EH (cell line): ENCODE results near the gene DDX56.
"Not testable (repeated sequence)": the region's sequence is repeated elsewhere in the genome, so short reads cannot be mapped to it uniquely, and the experiment has no call there.

Experiments
- DNase-seq: peaks from one replicate; pipeline ENCODE4 v3.0.0-alpha.2; 2015; ENCODE audit warnings: low read depth

The DDX56 gene

GRCh38 chr7:44597181-44597580 lies 23.5 kb upstream of the DDX56 start:
- not testable (repeated sequence) for DNase-seq

- peak; percentile 22 for DNase-seq
Observed at GRCh38 chr7:44595934-44596635, 22.4 kb upstream of the DDX56 start.

DNA sequence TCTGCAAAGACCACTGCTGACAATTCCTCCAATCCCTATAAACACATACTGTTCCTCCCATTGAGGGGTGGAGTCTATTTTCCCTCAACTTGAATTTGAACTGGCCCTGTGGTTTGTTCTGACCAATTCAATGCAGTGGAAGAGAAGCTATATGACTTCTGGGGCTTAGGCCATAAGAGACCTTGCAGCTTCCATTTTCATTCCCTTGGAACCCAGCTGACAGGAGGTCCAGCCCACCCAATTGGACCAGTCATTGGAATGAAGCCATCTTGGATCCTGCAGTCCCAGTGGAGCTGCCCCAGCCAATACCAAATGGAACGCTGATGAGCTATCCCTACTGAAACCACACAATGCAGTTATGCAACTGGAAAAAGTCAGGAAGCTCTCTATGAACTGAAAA lies 17.2 kb upstream of the DDX56 start:
- DNase-seq, result no peak

DNA sequence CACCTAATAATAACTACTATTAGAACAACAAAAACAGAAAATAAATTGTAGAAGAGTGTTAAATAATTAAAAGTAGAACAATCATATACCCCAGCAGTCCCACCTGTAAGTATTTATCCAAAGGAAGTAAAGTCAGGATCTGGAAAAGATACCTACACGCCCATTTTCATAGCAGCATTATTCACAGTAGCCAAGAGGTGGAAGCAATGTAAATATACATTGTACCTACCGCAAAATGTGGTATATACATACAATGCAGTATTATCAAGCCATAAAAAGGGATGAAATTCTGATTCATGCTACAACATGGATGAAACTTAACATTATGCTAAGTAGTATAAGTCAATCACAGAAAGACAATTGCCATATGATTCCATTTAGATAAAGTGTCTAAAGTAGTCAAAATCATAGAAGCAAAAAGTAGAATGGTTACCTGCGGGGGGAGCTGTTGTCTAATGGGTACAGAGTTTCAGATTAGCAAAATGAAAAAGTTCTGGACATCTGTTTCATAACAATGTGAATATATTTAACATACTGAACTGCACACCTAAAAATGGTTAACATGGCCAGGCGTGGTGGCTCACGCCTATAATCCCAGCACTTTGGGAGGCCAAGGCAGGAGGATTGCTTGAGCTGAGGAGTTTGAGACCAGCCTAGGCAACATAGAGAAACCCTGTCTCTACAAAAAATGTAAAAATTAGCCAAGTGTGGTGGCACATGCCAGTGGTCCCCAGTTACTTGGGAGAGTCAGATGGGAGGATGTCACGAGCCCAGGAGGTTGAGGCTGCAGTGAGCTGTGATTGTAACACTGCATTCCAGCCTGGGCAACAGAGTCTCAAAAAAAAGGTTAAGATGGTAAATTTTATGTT lies 14.4 kb upstream of the DDX56 start:
- DNase-seq, result peak; percentile 69

DNA sequence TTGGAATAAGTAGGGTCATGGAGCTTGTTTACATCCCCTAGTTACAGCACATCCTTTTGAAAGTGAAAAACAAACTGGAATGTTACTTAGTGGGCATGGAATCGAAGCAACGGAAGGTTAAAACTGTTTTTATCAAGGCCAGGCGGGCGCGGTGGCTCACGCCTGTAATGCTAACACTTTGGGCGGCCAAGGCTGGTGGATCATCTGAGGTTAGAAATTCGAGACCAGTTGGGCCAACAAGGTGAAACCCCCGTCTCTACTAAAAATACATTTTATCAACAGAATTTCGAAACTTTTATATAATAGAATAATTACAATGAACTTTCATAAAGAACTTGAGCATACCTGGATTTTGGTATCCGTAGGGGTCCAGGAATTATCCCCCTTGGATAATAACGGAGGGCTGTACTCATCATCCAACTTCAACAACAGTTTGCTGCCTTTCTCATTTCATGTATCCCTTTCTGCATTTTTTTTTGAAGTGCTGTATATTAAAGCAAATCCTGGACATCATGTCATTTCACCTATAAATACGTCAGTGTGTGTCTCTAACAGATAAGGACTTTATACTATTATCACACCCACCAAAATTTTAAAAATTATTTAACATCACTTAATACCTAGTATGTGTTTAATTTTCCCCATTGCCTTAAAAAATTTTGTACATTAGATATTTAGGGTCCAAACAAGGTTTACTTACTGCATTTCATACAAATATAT lies 9.6 kb upstream of the DDX56 start:
- no peak for DNase-seq

DNA sequence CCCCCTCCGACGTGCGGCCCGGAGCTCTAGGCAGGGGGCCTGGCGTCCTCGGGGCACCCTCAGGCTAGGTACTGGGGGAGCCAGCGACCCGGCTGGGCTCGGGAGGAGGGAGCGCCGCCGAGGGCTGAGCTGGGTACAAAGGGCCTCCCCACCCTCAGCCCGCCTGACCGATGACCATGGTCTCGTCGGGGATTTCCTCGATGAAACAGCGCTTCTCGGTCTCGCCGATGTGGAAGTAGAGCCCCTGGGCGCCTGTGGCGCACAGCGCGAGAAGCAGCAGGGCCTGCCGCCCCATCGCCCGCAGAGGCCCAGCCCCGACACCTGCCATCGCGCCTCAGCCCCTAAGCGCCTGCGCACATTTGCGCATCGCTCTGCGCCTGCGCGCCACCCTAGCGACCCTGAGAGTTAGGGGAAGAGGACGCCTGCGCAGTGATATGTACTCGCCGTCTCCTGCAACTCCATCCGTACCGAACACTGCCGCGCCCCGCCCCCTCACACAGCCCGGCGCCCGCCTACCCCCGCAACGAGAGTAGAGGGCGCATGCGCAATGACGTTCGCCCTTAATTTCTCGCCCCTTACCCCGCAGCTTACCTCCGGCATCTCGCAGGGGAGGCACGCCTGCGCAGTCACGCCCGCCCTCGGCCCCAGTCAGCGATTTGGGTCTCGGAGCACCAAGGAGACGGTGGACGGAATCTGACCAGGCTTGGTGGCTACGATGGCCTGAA lies 8.3 kb upstream of the DDX56 start, which contains the start of gene TMED4:
TMED4 (minus strand) TSS at position 353 of the 725 bp plus-strand sequence; CDS start at position 328, 25 bp downstream.
- peak; percentile 99 for DNase-seq

DNA sequence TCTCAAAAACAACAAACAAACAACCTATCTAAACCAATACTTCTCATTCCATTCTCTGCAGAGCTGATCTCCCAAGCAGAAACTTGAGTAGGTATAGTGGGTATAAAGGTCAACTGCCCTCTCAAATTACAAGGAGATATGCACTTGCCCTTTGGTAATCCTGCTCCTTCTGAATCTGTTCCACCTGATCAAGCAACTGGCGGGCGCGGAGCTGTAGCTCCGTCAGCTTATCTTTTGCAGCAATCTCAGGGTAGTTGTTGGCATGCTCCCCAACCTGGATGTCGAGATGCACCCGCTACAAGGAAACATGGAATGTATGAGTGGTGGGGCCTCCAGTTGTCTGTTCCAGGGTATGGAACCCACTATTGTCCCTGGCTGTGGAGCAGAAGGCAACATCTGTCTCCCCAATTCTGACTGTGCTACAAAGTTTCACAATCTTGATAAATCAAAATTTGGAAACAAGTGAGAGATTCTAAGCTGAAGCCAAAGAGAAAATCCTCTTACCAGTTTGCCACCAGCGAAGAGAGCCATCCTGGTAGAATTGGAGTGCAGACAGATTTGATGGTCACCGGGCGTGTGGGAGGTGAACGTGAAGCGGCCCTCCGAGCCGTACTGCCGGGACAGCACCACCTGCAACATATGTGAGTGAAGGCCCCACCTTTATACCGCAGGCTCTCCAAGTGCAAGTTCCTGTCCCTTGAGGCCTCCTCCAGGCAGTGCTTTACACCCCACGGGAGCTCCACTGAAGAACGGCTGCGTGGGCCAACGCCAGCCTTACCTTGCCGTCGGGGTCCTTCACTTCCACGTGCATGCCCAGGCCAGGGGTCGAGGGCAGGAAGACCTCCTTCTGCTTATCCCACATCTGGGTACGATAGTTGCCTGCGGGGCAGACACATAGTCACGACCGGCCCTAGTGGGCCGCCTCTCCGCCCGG lies 7.5 kb upstream of the DDX56 start:
- no peak for DNase-seq

DNA sequence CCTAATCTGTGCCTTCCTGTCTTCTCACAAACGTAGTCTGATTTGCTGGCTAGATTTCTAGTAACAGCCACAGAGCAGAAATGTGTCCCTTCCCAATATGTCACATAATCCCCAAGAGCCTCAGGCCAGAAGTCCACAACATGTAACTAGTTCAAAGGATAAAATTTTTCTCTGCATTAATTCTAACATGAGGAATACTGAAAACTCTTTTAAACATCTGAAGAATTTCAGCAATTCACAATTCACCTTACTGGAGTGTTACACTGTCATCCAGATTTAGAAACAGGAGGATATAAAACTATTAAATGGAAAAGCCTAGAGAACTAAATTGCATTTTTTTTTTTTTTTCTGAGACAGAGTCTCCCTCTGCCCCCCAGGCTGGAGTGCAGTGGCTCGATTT lies 2.5 kb upstream of the DDX56 start:
- no peak for DNase-seq

DNA sequence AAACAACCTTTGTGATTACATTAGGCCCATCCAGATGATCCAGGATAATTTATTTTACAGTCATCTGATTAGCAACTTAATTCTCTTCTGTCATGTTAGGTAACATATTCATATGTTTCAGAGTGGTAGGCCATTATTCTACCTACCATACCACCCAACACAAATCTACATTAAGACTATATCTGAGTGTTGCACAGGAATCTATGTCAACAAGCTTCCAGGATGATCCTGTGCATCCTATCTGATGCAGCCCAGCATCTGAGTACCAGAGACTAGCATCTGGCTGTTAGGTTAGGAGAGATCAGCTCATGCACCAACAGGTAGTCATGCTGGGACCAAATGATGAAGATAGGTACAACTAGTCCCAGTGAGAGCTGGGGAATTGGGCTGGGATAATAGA lies 1.3 kb upstream of the DDX56 start:
- DNase-seq, result no peak

DNA sequence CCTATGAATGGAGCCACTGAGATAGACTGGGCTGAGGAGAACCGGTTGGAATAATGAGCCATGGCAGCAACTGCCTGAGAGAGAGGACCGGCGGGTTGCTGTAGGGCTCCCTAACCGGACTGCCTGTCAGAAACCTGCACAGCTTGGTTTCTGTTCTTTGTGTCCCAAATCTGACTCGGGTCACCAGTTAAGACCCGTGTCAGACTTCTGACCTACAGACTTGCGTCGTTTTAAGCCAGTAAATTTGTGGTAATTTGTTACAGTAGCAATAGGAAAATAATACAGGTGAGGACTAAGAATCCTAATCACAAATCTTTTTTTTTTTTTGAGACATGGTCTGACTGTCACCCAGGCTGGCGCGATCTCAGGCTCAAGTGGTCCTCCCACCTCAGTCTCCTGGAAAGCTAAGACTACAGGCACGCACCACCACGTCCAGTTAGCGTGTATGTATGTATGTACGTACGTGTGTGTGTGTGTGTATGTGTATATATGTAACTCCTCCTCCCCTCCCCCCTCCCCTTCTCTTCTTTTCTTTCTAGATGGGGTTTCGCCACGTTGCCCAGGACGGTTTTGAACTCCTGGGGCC lies 672 bp upstream of the DDX56 start:
- no peak for DNase-seq

DNA sequence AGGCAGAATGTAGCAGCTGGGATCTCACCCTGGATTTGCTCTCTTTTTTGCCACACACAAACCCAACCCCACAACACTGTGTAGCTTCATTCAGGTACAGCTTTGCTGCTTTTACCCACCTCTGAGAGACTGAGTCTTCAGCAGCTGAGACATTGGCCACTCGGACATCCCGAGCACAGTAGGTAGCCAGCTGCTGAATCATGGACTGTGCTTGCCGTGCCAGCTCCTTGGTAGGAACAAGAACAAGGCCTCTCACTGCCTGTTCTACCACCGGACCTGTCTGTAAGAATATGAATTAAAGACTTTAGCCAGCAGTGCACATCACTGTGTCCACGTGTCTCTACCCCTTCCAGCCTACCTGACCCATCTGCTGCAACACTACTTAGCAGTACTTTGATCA lies 937 bp downstream of the DDX56 start:
- no peak for DNase-seq

DNA sequence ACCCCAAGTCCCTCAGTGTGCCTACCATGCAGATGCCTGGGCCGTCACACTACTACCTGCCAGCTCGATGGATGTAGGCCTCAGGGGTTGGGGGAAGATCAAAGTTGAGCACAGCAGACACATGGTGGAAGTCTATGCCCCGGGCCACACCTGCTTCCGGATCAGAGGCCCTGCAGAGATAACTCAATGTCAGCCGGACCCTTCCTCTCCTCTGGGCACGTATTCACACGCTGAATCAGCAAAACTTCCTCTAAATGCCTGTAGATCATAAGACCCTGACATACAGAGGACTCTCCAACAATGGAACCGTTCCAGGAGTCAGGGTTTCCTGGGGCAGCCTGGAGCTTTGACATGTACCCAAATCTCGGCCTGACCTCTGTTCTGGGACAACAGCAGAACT lies 3.7 kb downstream of the DDX56 start:
- DNase-seq, result no peak

DNA sequence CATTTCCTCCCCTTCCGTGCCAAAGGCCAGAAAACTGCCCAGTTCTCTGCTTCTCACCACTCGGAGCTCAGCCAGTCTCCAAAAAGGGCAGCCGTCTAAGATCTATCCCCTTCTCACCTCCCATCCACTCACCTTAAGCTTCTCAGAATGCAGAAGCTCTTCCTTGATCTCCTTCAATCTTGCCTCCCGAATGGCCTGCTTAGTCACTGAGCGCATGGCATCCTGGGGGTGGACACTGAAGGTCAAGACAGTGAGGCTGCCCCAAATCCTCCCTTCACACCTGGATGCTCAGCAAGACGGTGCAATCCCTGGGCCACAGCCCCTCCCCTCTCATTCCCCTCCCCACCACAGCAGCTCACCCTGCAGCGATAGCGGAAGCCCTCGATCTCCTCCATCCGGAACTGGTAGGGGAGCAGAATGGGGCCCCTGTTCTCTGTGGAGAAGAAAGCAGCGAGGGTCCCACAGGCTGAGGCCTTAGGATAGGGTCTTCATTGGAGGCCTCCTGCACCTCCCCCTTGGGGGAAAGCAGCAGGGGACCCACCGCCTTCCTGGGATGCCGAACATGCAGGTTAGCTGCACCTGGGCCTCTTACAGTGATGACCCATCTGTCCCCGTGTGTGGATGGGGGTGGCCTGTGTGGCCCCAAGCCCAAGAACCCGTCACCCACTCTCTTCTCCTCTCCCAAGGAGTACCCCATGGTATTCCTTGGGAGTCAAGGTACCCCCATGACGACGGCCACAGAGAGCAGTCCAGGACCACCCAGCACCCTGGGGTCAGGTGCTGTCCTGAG lies 4.7 kb downstream of the DDX56 start:
- DNase-seq, result no peak

DNA sequence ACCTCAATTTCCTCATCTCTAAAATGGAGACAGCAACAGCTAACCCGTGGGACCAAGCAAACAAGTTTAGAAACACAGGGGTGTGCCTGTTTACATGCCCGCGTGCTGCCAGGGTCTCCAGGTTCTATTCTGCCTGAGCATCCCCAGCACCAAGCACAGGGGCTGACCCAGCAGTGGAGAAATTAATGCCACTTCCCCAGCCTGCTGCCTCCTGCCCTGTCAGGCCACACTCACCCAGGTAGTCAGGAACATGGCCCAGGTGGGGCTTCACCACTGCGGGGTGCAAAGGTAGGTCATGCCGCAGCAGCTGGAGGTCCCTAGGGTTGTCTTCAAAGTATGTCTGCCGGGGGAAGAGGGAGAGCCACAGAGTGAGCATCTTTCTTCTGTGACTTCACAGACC lies 5.8 kb downstream of the DDX56 start:
- no peak for DNase-seq

GRCh38 chr7:44566680-44567079 lies 7.0 kb downstream of the DDX56 start:
- DNase-seq, result no peak

DNA sequence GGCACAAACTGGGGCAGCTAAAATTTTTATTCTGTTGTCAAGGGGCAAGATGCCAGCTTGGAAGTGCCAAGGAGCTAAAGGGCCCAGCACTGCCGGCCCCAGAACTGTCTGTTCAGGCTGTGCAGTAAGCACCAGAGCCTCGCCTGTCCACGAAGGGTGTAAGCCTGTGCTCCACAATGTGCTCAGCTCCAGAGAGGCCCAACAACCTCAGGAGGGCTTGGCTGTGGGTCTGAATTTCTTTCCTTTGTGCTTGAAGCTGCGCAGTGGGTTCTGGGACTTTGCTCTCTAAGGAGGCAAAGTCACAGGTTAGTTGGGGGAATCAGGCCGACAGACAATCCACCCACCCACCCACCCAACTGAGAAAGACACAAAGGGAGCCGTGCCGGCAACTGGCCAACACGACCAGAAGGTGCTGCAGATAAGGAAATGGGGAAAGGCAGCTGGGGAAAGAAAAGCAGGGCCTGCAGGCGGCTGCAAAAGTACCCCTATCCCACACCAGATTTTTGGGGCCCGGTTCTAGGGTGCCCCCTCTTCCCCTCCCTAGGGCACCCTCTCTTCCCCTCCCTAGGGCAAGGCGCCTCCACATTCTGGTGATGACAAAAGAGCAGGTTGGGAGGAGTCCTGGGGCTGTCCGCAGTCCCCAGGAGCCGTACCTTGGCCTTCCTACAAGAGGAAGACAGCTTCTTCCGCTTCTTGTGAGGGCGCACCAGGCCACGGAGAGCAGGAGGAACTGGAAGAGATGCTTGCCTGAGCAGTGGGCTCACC lies 7.7 kb downstream of the DDX56 start:
- no peak for DNase-seq

DNA sequence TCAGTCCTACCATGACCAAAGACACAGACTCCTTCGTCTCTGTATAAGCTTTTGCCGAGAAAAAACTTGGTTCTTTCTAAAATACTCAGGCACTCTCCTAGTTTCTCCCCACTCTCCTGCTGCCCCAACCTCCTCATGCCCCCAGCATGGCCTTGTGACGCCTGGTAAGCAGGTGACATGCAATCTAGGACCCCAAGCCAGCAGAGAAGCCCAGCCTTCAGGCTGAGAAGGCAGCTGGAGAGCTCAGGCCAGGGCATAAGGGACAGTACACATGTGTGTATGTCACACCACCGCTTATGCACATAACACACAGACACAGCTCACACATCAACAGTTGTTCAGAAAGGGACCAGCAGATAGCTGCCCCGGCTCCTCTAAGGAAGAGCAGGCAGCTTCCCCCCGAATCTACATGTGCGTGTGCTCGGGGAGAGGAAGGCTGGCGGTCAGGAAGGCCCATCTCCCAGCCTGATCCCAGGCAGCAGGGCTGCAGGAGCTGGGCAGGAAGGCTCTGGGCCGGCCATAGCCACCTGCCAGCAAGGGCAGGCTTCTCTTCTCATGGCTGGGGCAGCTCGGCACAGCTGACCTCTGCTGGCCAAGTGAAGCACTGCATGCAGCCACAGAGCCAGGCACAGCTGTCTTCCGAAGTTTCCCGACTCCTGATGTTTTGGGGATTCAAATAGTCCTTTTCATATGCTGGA lies 8.5 kb downstream of the DDX56 start:
- peak; percentile 65 for DNase-seq

- DNase-seq, result no peak
Observed at GRCh38 chr7:44564606-44565005, 9.1 kb downstream of the DDX56 start.
